ENCODE measurements around the gene COCH.

- no peak for TF ChIP-seq ZBTB11 (tag by site-specific recombination; conservative IDR thresholded peaks at IDR 0.05; ENCODE audit: low read depth)
- TF ChIP-seq ZNF530 (tag by site-specific recombination; IDR thresholded peaks at IDR 0.05; ENCODE audit: low read depth), result no peak
- TF ChIP-seq KLF9 (tag by site-specific recombination; IDR thresholded peaks at IDR 0.05; ENCODE audit: low read depth), result no peak
- no peak for TF ChIP-seq ZNF585B (tag by site-specific recombination; IDR thresholded peaks at IDR 0.05)
- no peak for TF ChIP-seq OSR2 (tag by site-specific recombination; IDR thresholded peaks at IDR 0.05)
- TF ChIP-seq CTCF (tag by site-specific recombination; IDR thresholded peaks at IDR 0.05), result no peak
- no peak for TF ChIP-seq ZNF133 (tag by site-specific recombination; IDR thresholded peaks at IDR 0.05)
These were observed 22.1 kb downstream of the COCH start for GRCh38 chr14:30896435-30896834.
